HEK293 (cell line): Measurements from ENCODE around the gene NPM3.

Source experiments
- CTCF ChIA-PET: fragments of 350-600 bp; formaldehyde crosslinking; extraction: SDS; loops from one replicate; lab custom pipeline; 2021; ENCODE audit warnings: antibody characterized with exemption; lab: Yijun Ruan, JAX
- POLR2A ChIA-PET: fragments of 300-600 bp; formaldehyde crosslinking; extraction: SDS; loops from one replicate; lab custom pipeline; 2020; ENCODE audit warnings: antibody characterized with exemption, inconsistent platforms; lab: Yijun Ruan, JAX
- H3K27ac ChIP-seq: fragments of 200-500 bp; sonication (Bioruptor generic); 2 replicates; pipeline ENCODE4 v1.5.1; 2014; ENCODE audit warnings: low read depth, low read length, control low read depth, inconsistent platforms; ENCODE audit errors: extremely low read depth
- H3K36me3 ChIP-seq, 2 experiments: fragments of 200-500 bp in 1 of 2; sonication (Bioruptor generic) in 1 of 2; 1 replicate in 1 of 2; 2 replicates in 1 of 2; pipeline ENCODE4 v1.5.1; 2014 to 2017; ENCODE audit warnings: inconsistent platforms in 2 of 2, low read length in 2 of 2; ENCODE audit not compliant: control insufficient read depth in 2 of 2, insufficient read depth in 1 of 2
- H3K4me1 ChIP-seq: fragments of 200-500 bp; sonication (Bioruptor generic); 2 replicates; pipeline ENCODE4 v1.5.1; 2014; ENCODE audit warnings: mild to moderate bottlenecking, low read length, inconsistent platforms; ENCODE audit not compliant: control insufficient read depth, insufficient read depth
- H3K4me3 ChIP-seq: 2 replicates; pipeline ENCODE4 v1.5.1; 2011; ENCODE audit warnings: low read depth, mild to moderate bottlenecking, control low read depth, low read length, moderate library complexity
- H3K9me3 ChIP-seq: fragments of 200-500 bp; sonication (Bioruptor generic); 2 replicates; pipeline ENCODE4 v1.5.1; 2014; ENCODE audit warnings: low read depth, low read length, inconsistent platforms; ENCODE audit not compliant: control insufficient read depth, insufficient read depth
- GLIS2 ChIP-seq: fragments of 450-650 bp; formaldehyde crosslinking; IDR thresholded peaks from 2 replicates; pipeline ENCODE4 v1.5.1; 2016; ENCODE audit warnings: missing biosample characterization, missing genetic modification characterization
- IKZF3 ChIP-seq: fragments of 450-650 bp; IDR thresholded peaks from 2 replicates; pipeline ENCODE4 v1.5.0; 2018; ENCODE audit warnings: missing biosample characterization, mild to moderate bottlenecking, missing genetic modification characterization, moderate library complexity
- KLF10 ChIP-seq: fragments of 450-650 bp; IDR thresholded peaks from 2 replicates; pipeline ENCODE4 v1.5.1; 2018; ENCODE audit warnings: missing biosample characterization, mild to moderate bottlenecking, missing genetic modification characterization
- PATZ1 ChIP-seq: fragments of 450-650 bp; formaldehyde crosslinking; IDR thresholded peaks from 2 replicates; pipeline ENCODE4 v1.5.1; 2016; ENCODE audit warnings: missing biosample characterization, missing genetic modification characterization
- ZBTB17 ChIP-seq: fragments of 450-650 bp; formaldehyde crosslinking; IDR thresholded peaks from 2 replicates; pipeline ENCODE4 v1.5.1; 2016; ENCODE audit warnings: missing biosample characterization, missing genetic modification characterization
- ZBTB48 ChIP-seq: fragments of 450-650 bp; formaldehyde crosslinking; IDR thresholded peaks from 2 replicates; pipeline ENCODE4 v1.5.1; 2016; ENCODE audit warnings: missing biosample characterization, missing genetic modification characterization
- ZBTB7A ChIP-seq: fragments of 450-650 bp; formaldehyde crosslinking; IDR thresholded peaks from 2 replicates; pipeline ENCODE4 v1.5.1; 2016; ENCODE audit warnings: low read depth, missing biosample characterization, missing genetic modification characterization
- ZBTB8A ChIP-seq: fragments of 450-650 bp; formaldehyde crosslinking; IDR thresholded peaks from 2 replicates; pipeline ENCODE4 v1.5.1; 2016; ENCODE audit warnings: missing biosample characterization, missing genetic modification characterization
- ZIC2 ChIP-seq: fragments of 450-650 bp; formaldehyde crosslinking; IDR thresholded peaks from 2 replicates; pipeline ENCODE4 v1.5.1; 2016; ENCODE audit warnings: missing biosample characterization, missing genetic modification characterization
- ZNF132 ChIP-seq: fragments of 450-650 bp; formaldehyde crosslinking; IDR thresholded peaks from 2 replicates; pipeline ENCODE4 v1.5.1; 2017; ENCODE audit warnings: missing biosample characterization, missing genetic modification characterization, borderline replicate concordance
- ZNF24 ChIP-seq: fragments of 450-650 bp; formaldehyde crosslinking; IDR thresholded peaks from 2 replicates; pipeline ENCODE4 v1.5.1; 2016; ENCODE audit warnings: missing biosample characterization, missing genetic modification characterization
- ZNF280C ChIP-seq: fragments of 450-650 bp; formaldehyde crosslinking; IDR thresholded peaks from 2 replicates; pipeline ENCODE4 v1.5.1; 2016; ENCODE audit warnings: missing biosample characterization, missing genetic modification characterization
- ZNF335 ChIP-seq: fragments of 450-650 bp; formaldehyde crosslinking; conservative IDR thresholded peaks from 2 replicates; pipeline ENCODE4 v1.5.1; 2016; ENCODE audit warnings: missing biosample characterization, missing genetic modification characterization
- ZNF341 ChIP-seq: fragments of 450-650 bp; formaldehyde crosslinking; IDR thresholded peaks from 2 replicates; pipeline ENCODE4; 2016; ENCODE audit warnings: low read depth, missing biosample characterization, missing genetic modification characterization
- ZNF449 ChIP-seq: fragments of 450-650 bp; formaldehyde crosslinking; IDR thresholded peaks from 2 replicates; pipeline ENCODE4 v1.5.1; 2017; ENCODE audit warnings: missing biosample characterization, mild to moderate bottlenecking, missing genetic modification characterization, moderate library complexity
- ZNF558 ChIP-seq: fragments of 450-650 bp; formaldehyde crosslinking; IDR thresholded peaks from 2 replicates; pipeline ENCODE4 v1.5.1; 2016; ENCODE audit warnings: missing biosample characterization, missing genetic modification characterization
- ZNF580 ChIP-seq: fragments of 450-650 bp; formaldehyde crosslinking; IDR thresholded peaks from 2 replicates; pipeline ENCODE4 v1.5.1; 2016; ENCODE audit warnings: missing biosample characterization, missing genetic modification characterization
- ZNF629 ChIP-seq: fragments of 450-650 bp; formaldehyde crosslinking; IDR thresholded peaks from 2 replicates; pipeline ENCODE4 v1.5.1; 2017; ENCODE audit warnings: missing biosample characterization, missing genetic modification characterization
- ZNF660 ChIP-seq: fragments of 450-650 bp; IDR thresholded peaks from 2 replicates; pipeline ENCODE4 v1.5.1; 2018; ENCODE audit warnings: missing biosample characterization, mild to moderate bottlenecking, missing genetic modification characterization
- ZNF692 ChIP-seq: fragments of 450-650 bp; formaldehyde crosslinking; IDR thresholded peaks from 2 replicates; pipeline ENCODE4 v1.5.1; 2016; ENCODE audit warnings: missing biosample characterization, missing genetic modification characterization
- ZNF76 ChIP-seq: fragments of 450-650 bp; formaldehyde crosslinking; IDR thresholded peaks from 2 replicates; pipeline ENCODE4; 2016; ENCODE audit warnings: low read depth, missing biosample characterization, missing genetic modification characterization, borderline replicate concordance
- ZNF791 ChIP-seq: fragments of 450-650 bp; formaldehyde crosslinking; IDR thresholded peaks from 2 replicates; pipeline ENCODE4 v1.5.1; 2016; ENCODE audit warnings: missing biosample characterization, missing genetic modification characterization
- ZSCAN30 ChIP-seq: fragments of 450-650 bp; IDR thresholded peaks from 2 replicates; pipeline ENCODE4 v1.5.1; 2018; ENCODE audit warnings: missing biosample characterization, mild to moderate bottlenecking, missing genetic modification characterization, moderate library complexity
- TF ChIP-seq, protein P1 (sequence below): fragments of 450-650 bp; formaldehyde crosslinking; IDR thresholded peaks from 2 replicates; pipeline ENCODE4 v1.5.1; 2016; ENCODE audit warnings: missing biosample characterization, missing genetic modification characterization

The NPM3 gene

DNA sequence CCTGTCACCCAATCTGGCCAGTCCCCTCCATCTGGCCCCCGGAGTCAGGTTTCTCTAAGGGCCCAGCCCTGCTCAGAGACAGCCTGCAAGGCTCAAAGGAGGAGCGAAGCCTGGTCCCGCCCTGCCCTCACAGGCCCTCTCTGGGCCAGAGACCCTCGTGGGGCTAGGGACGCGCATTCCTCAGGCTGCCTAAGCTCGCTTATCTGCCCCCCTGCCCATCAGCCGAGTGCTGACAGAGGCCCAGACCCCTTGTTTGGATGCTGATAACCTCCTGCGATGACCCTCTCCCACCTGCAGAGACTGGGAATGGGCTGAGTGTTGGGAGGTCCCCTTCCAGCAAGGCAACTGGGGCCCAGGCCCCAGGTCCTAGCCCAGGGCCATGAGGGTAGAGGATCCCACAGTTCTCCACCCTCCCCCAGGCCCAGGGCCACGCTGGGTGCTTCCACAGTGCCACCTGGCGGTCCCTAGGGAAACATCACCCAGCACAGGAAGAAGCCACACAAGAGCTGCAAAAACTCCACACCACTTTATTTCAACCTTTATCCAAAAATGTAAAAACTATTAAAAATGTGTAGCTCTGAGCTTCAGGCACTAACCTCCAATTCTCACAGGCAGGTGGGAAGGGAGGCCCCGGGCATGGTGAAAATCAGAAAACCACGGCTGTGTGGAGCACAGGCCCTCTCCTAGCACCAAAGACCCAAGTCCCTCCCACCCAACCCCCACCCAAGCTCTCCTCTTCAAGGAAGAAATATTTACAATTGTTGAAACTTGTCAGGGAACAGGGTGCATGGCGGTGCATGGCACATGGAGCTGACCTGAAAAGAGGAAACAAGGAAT is 2.2 kb downstream of the NPM3 start:
- H3K27ac ChIP-seq: no peak overlapping the region; the same call in 1 of the 2 replicates
- H3K9me3 ChIP-seq: no peaks in the 10 kb centered on the region
- H3K4me3 ChIP-seq: no peak overlapping the region
- ChIA-PET POLR2A (interaction anchor here (0.6 to 1.3 kb wide), 5 partner anchors 12 to 193 kb away, joined by 3 to 11 read pairs (median 3); partner anchors contain the start of genes DPCD, OGA and POLL), CTCF (interaction anchor here (0.5 to 8.1 kb wide), 58 partner anchors 9 to 1354 kb away, joined by 3 to 203 read pairs (median 4); partner anchors contain the start of genes DPCD, OGA and POLL)
- H3K36me3 ChIP-seq: peaks cover 4 to 30% of the 10 kb centered on the region in 2 experiments; a peak in 2 of 3 replicates
- H3K4me1 ChIP-seq: peaks cover 18% of the 10 kb centered on the region
- TF ChIP-seq IKZF3 (0 out of 2 replicates have a peak, but pooled peaks have one; percentile 16), ZNF132 (tag by site-specific recombination) (no peak), ZNF280C (no peak), ZNF558 (tag by site-specific recombination) (no peak), ZIC2 (tag by site-specific recombination) (peak; percentile 94), ZBTB48 (peak; percentile 89), ZNF449 (tag by site-specific recombination) (0 out of 2 replicates have a peak, but pooled peaks have one; percentile 14), ZNF341 (tag by site-specific recombination) (peak; percentile 86), ZNF76 (tag by site-specific recombination) (peak; percentile 37; the same call in 1 of the 2 replicates), ZBTB17 (peak; percentile 55; the same call in 1 of the 2 replicates), PATZ1 (tag by site-specific recombination) (peak; percentile 81; the same call in 1 of the 2 replicates), ZNF580 (tag by site-specific recombination) (no peak), ZNF24 (tag by site-specific recombination) (peak; percentile 50; the same call in 1 of the 2 replicates), ZSCAN30 (tag by site-specific recombination) (0 out of 2 replicates have a peak, but pooled peaks have one; percentile 43), ZNF629 (peak; percentile 47), GLIS2 (tag by site-specific recombination) (peak; percentile 52), KLF10 (0 out of 2 replicates have a peak, but pooled peaks have one; percentile 19), ZBTB7A (tag by site-specific recombination) (no peak), ZNF335 (tag by site-specific recombination) (peak; percentile 94), ZBTB8A (tag by site-specific recombination) (peak; percentile 63), ZNF660 (tag by site-specific recombination) (peak; percentile 65; the same call in 1 of the 2 replicates), ZNF692 (tag by site-specific recombination) (peak; percentile 61), ZNF791 (no peak)
- TF ChIP-seq, protein P1, sequence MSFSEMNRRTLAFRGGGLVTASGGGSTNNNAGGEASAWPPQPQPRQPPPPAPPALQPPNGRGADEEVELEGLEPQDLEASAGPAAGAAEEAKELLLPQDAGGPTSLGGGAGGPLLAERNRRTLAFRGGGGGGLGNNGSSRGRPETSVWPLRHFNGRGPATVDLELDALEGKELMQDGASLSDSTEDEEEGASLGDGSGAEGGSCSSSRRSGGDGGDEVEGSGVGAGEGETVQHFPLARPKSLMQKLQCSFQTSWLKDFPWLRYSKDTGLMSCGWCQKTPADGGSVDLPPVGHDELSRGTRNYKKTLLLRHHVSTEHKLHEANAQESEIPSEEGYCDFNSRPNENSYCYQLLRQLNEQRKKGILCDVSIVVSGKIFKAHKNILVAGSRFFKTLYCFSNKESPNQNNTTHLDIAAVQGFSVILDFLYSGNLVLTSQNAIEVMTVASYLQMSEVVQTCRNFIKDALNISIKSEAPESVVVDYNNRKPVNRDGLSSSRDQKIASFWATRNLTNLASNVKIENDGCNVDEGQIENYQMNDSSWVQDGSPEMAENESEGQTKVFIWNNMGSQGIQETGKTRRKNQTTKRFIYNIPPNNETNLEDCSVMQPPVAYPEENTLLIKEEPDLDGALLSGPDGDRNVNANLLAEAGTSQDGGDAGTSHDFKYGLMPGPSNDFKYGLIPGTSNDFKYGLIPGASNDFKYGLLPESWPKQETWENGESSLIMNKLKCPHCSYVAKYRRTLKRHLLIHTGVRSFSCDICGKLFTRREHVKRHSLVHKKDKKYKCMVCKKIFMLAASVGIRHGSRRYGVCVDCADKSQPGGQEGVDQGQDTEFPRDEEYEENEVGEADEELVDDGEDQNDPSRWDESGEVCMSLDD (tag by site-specific recombination): peak; percentile 43; the same call in 1 of the 2 replicates
